Endothelial cell of umbilical vein (primary cell): Measurements from ENCODE around the gene PLEKHG3. TPM values are rescaled to one million over a fixed set of nuclear protein-coding genes. Genes with fewer than 3 reads are reported as not detected.

Source experiments
- BruUV-seq: library from RNA; stranded (reverse); fragments of 400-500 nt; replicated peaks from 2 replicates; lab custom pipeline; 2021; lab: Mats Ljungman, UMichigan
- CTCF ChIA-PET: fragments of 300-600, 350-600 bp; sonication (Branson Sonifier 250); formaldehyde crosslinking; loops from one replicate; lab custom pipeline; 2021; ENCODE audit warnings: antibody characterized with exemption, inconsistent platforms; lab: Charles Lee
- POLR2A ChIA-PET: fragments of 300-600, 350-600 bp; sonication (Branson Sonifier 250); formaldehyde crosslinking; loops from one replicate; lab custom pipeline; 2021; ENCODE audit warnings: antibody characterized with exemption, inconsistent platforms; lab: Charles Lee
- DNase-seq: peaks from one replicate; pipeline ENCODE4 v3.0.0-alpha.2; 2011; ENCODE audit warnings: low read depth, low spot score
- FAIRE-seq: peaks from 2 replicates; lab custom pipeline; 2011; peaks lifted over from hg19 to GRCh38; lab: Jason Lieb, UNC
- H2AFZ ChIP-seq: 2 replicates; pipeline ENCODE4 v1.6.0; 2012; ENCODE audit warnings: low read depth, low read length, control low read depth, inconsistent platforms
- H3K27ac ChIP-seq: 2 replicates; pipeline ENCODE4 v1.5.1; 2011; ENCODE audit warnings: low read depth, mild to moderate bottlenecking, control low read depth, low read length, moderate library complexity; ENCODE audit not compliant: insufficient read depth
- H3K27me3 ChIP-seq, 2 experiments: 2 replicates each; pipeline versions ENCODE4 v1.6.0 to v1.6.1; 2011; ENCODE audit warnings: low read length in 2 of 2, mixed read lengths in 1 of 2; ENCODE audit not compliant: control insufficient read depth in 2 of 2, insufficient read depth in 2 of 2
- H3K36me3 ChIP-seq, 2 experiments: 2 replicates in 1 of 2; 3 replicates in 1 of 2; pipeline ENCODE4 v1.5.1; 2011; ENCODE audit warnings: low read length in 2 of 2, mild to moderate bottlenecking in 1 of 2, moderate library complexity in 1 of 2; ENCODE audit not compliant: control insufficient read depth in 2 of 2, insufficient read depth in 2 of 2; ENCODE audit errors: extremely low read depth in 1 of 2
- H3K4me1 ChIP-seq: 3 replicates; pipeline ENCODE4 v1.5.1; 2011; ENCODE audit warnings: mild to moderate bottlenecking, low read length; ENCODE audit not compliant: control insufficient read depth, insufficient read depth; ENCODE audit errors: extremely low read depth
- H3K4me2 ChIP-seq: 2 replicates; pipeline ENCODE4 v1.6.1; 2011; ENCODE audit warnings: low read length, control low read depth, mixed read lengths; ENCODE audit not compliant: insufficient read depth
- H3K4me3 ChIP-seq, 3 experiments: fragments of 200-600 bp in 1 of 3; sonication (generic), shearing (Covaris generic) in 1 of 3; replicated peaks in 1 of 3; 2 replicates each; pipeline ENCODE4 v1.5.1; 2011 to 2016; ENCODE audit warnings: control low read depth in 3 of 3, low read length in 3 of 3, mild to moderate bottlenecking in 2 of 3, inconsistent platforms in 1 of 3, low read depth in 1 of 3, moderate library complexity in 1 of 3; ENCODE audit not compliant: insufficient read depth in 1 of 3
- H3K79me2 ChIP-seq: 2 replicates; pipeline ENCODE4 v1.6.0; 2012; ENCODE audit warnings: low read length, inconsistent platforms; ENCODE audit not compliant: control insufficient read depth, insufficient read depth
- H3K9ac ChIP-seq: replicated peaks from 2 replicates; pipeline ENCODE3; 2011; ENCODE audit warnings: low read length, control low read depth; ENCODE audit not compliant: insufficient read depth; ENCODE audit errors: extremely low read depth
- H3K9me1 ChIP-seq: replicated peaks from 3 replicates; pipeline ENCODE4 v1.6.0; 2011; ENCODE audit warnings: mild to moderate bottlenecking, low read length; ENCODE audit not compliant: control insufficient read depth, insufficient read depth; ENCODE audit errors: extremely low read depth
- H3K9me3 ChIP-seq: replicated peaks from 2 replicates; pipeline ENCODE4 v1.5.1; 2012; ENCODE audit warnings: low read length, inconsistent platforms; ENCODE audit not compliant: control insufficient read depth, insufficient read depth
- H4K20me1 ChIP-seq: replicated peaks from 2 replicates; pipeline ENCODE3; 2011; ENCODE audit warnings: mild to moderate bottlenecking, low read length; ENCODE audit not compliant: control insufficient read depth, insufficient read depth; ENCODE audit errors: extremely low read depth
- JUN ChIP-seq: IDR thresholded peaks from 2 replicates; pipeline ENCODE4 v1.6.1; 2011; ENCODE audit warnings: borderline replicate concordance, low read depth; ENCODE audit not compliant: insufficient read length, insufficient read depth
- dilution Hi-C: fragments of 300-500 bp; cut with MboI; formaldehyde crosslinking; loops from one replicate; pipeline ENCODE4 v1.15.0; 2019; ENCODE audit warnings: low sequenced_read_pairs; ENCODE audit not compliant: extremely low pct_ligation_motif_present
- intact Hi-C: fragments of 100-400 bp; cut with micrococcal nuclease; formaldehyde crosslinking; loops from one replicate; pipeline ENCODE4 v1.10.0; 2022
- polyA plus RNA-seq, 4 experiments: library from polyadenylated mRNA; depleted of rRNA in 3 of 4; stranded (reverse) in 3 of 4; unstranded in 1 of 4; fragments of >200 nt; gene quantifications; 2 replicates each; pipeline versions ENCODE4 v1.2.1 to v1.2.3, GENCODE V29; 2011 to 2012; ENCODE audit warnings: missing spikeins in 1 of 4
- total RNA-seq: library from RNA; stranded (reverse); gene quantifications from 2 replicates; pipeline ENCODE4 v1.2.3, GENCODE V29; 2021
- TF ChIP-seq, protein P1 (sequence below), 2 donors: IDR thresholded peaks; 1 replicate in 1 of 2; 2 replicates in 1 of 2; pipeline ENCODE4 v1.5.1; 2011; ENCODE audit warnings: low read length in 2 of 2, mild to moderate bottlenecking in 2 of 2, moderate library complexity in 2 of 2, control low read depth in 1 of 2, inconsistent platforms in 1 of 2, low read depth in 1 of 2; ENCODE audit not compliant: insufficient read depth in 1 of 2; ENCODE audit errors: extremely low read depth in 1 of 2

PLEKHG3 gene
- total and polyA plus RNA-seq, 2 donors (not counting 3 experiments of a cell fraction or from before 2014, with no cell fraction given) = 6.6 to 8.0 TPM

- dilution Hi-C loops = no loop called here
- no TSS peak for BruUV-seq
- no peak overlapping the region for H3K4me2 ChIP-seq
- DNase-seq = no peak
- POLR2A ChIA-PET = no interaction called here
- TF ChIP-seq JUN = no peak
- TF ChIP-seq, protein P1, sequence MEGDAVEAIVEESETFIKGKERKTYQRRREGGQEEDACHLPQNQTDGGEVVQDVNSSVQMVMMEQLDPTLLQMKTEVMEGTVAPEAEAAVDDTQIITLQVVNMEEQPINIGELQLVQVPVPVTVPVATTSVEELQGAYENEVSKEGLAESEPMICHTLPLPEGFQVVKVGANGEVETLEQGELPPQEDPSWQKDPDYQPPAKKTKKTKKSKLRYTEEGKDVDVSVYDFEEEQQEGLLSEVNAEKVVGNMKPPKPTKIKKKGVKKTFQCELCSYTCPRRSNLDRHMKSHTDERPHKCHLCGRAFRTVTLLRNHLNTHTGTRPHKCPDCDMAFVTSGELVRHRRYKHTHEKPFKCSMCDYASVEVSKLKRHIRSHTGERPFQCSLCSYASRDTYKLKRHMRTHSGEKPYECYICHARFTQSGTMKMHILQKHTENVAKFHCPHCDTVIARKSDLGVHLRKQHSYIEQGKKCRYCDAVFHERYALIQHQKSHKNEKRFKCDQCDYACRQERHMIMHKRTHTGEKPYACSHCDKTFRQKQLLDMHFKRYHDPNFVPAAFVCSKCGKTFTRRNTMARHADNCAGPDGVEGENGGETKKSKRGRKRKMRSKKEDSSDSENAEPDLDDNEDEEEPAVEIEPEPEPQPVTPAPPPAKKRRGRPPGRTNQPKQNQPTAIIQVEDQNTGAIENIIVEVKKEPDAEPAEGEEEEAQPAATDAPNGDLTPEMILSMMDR (IDR thresholded peaks at IDR 0.05; ENCODE audit: extremely low read depth in 1 of 2, insufficient read depth in 1 of 2, low read depth in 1 of 2, low read length in 2 of 2) = no peak
- H3K9ac ChIP-seq = no peak overlapping the region
- no peak overlapping the region for H3K27ac ChIP-seq
- no peaks in the 10 kb centered on the region for H3K9me1 ChIP-seq
- intact Hi-C loops = no loop called here
- H3K27me3 ChIP-seq = no peaks in the 10 kb centered on the region
- H3K4me1 ChIP-seq = no peaks in the 10 kb centered on the region
- no peak overlapping the region for H2AFZ ChIP-seq
- H4K20me1 ChIP-seq = no peaks in the 10 kb centered on the region
- H3K36me3 ChIP-seq = no peaks in the 10 kb centered on the region
- no peak for FAIRE-seq
- CTCF ChIA-PET = interaction anchor here (1.0 to 1.4 kb wide), 2 partner anchors 9 to 48 kb away, joined by 3 read pairs; partner anchors contain the start of gene PLEKHG3
- H3K9me3 ChIP-seq = no peaks in the 10 kb centered on the region
- H3K79me2 ChIP-seq = peaks cover 7% of the 10 kb centered on the region
- H3K4me3 ChIP-seq = no peak overlapping the region
These were observed 9.5 kb downstream of the PLEKHG3 start for GRCh38 chr14:64713677-64714076.

DNA sequence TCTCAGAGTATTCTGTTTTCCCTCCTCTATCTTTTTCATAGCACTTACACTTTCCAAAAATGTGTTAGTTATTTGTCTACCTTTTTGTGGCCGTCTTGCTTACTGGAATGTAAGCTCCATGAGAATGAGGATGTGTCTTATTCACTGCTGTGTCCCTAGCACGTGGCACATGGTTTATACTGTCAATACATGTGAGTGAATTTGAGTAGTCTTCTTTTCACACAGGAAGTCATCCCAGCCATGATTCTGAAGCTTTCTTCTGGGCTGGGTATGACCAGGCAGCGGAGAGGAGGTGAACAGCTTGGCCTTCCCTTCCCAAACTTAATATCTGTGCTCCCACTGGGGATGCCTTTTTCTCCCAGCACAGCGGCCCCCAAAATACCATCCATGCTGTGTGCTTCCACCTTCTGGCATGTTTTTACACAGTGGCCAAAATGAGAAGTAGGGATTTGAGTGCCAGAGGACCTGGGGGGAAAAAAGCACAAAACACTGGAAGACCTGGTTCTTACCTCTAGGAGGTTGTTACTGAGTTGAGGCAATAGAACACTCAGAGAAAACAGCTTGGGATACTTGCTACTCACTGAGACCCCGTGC is 10.3 kb downstream of the PLEKHG3 start:
- Histone ChIP-seq H3K27me3 (no peaks in the 10 kb centered on the region), H3K9ac (no peak overlapping the region), H3K4me2 (no peak overlapping the region), H3K4me1 (peaks cover under 1% of the 10 kb centered on the region), H3K79me2 (peaks cover 5% of the 10 kb centered on the region), H3K9me3 (no peaks in the 10 kb centered on the region), H3K27ac (no peak overlapping the region), H3K36me3 (no peaks in the 10 kb centered on the region), H3K9me1 (no peaks in the 10 kb centered on the region), H4K20me1 (no peaks in the 10 kb centered on the region), H3K4me3 (no peak overlapping the region), H2AFZ (no peak overlapping the region)
- ChIA-PET POLR2A (interaction anchor here (0.5 kb wide), 1 partner anchor 388 kb away, joined by 5 read pairs; the partner anchor contains the start of gene MAX), CTCF (interaction anchor here (1.4 kb wide), 1 partner anchor 10 kb away, joined by 3 read pairs; the partner anchor contains the start of gene PLEKHG3)
- no peak for DNase-seq
- FAIRE-seq = no peak
- no TSS peak for BruUV-seq
- TF ChIP-seq JUN = no peak
- dilution Hi-C loops = no loop called here
- intact Hi-C loops = no loop called here
